B cell (primary cell): ENCODE data around the gene HEXB.

Experiments
- EZH2 ChIP-seq: IDR thresholded peaks from 2 replicates; pipeline ENCODE4 v1.6.1; 2012; ENCODE audit warnings: borderline replicate concordance, low read depth, mild to moderate bottlenecking, moderate library complexity, low read length; ENCODE audit not compliant: insufficient read depth, poor library complexity, severe bottlenecking
- TF ChIP-seq, protein P1 (sequence below): fragments of 200-600 bp; IDR thresholded peaks from one replicate; pipeline ENCODE4 v1.8.0; 2022; ENCODE audit warnings: antibody characterized with exemption, mild to moderate bottlenecking

DNA sequence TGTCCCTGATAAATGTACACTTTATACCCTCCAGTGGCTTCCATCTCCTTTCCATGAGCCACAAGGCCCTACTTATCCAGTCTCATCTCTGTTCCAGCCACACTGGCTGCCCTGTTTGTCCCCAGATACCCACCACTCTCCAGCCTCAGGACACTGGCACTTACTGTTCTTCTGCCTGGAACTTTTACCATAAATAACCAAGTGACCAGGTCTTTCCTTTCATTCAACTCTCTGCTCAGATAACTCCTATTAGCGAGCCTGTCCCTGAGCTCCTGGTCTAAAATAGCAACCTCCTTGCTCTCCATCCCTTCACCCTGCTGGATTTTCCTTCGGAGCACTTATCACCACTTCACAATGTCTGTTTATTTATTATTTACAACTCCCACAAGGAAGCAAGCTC lies 27.9 kb upstream of the HEXB start:
- no peak for TF ChIP-seq EZH2
- TF ChIP-seq, protein P1, sequence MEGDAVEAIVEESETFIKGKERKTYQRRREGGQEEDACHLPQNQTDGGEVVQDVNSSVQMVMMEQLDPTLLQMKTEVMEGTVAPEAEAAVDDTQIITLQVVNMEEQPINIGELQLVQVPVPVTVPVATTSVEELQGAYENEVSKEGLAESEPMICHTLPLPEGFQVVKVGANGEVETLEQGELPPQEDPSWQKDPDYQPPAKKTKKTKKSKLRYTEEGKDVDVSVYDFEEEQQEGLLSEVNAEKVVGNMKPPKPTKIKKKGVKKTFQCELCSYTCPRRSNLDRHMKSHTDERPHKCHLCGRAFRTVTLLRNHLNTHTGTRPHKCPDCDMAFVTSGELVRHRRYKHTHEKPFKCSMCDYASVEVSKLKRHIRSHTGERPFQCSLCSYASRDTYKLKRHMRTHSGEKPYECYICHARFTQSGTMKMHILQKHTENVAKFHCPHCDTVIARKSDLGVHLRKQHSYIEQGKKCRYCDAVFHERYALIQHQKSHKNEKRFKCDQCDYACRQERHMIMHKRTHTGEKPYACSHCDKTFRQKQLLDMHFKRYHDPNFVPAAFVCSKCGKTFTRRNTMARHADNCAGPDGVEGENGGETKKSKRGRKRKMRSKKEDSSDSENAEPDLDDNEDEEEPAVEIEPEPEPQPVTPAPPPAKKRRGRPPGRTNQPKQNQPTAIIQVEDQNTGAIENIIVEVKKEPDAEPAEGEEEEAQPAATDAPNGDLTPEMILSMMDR = no peak
